C4-2B (cell line): ENCODE data around the gene NUP155.

ENCODE experiments used
- ZFX ChIP-seq: fragments of 450-650 bp; IDR thresholded peaks from 2 replicates; pipeline ENCODE4 v1.6.1; 2017
- TF ChIP-seq, protein P1 (sequence below): fragments of 450-650 bp; conservative IDR thresholded peaks from 2 replicates; pipeline ENCODE4 v1.5.1; 2017; ENCODE audit warnings: mild to moderate bottlenecking

DNA sequence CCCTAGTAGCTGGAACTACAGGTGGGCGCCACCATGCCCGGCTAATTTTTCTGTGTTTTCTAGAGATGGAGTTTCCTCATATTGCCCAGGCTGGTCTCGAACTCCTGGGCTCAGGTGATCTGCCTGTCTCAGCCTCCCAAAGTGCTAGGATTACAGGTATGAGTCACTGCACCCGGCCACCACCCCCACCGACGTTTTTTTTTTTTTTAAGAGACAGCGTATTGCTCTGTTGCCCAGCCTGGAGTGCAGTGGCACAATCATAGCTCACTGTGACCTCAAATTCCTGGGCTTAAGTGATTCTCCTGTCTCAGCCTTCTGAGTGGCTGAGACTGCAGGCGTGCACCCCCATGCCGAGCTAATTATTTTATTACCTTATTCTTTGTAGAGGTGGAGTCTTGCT lies 46.4 kb upstream of the NUP155 start:
- TF ChIP-seq, protein P1, sequence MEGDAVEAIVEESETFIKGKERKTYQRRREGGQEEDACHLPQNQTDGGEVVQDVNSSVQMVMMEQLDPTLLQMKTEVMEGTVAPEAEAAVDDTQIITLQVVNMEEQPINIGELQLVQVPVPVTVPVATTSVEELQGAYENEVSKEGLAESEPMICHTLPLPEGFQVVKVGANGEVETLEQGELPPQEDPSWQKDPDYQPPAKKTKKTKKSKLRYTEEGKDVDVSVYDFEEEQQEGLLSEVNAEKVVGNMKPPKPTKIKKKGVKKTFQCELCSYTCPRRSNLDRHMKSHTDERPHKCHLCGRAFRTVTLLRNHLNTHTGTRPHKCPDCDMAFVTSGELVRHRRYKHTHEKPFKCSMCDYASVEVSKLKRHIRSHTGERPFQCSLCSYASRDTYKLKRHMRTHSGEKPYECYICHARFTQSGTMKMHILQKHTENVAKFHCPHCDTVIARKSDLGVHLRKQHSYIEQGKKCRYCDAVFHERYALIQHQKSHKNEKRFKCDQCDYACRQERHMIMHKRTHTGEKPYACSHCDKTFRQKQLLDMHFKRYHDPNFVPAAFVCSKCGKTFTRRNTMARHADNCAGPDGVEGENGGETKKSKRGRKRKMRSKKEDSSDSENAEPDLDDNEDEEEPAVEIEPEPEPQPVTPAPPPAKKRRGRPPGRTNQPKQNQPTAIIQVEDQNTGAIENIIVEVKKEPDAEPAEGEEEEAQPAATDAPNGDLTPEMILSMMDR, result no peak
- TF ChIP-seq ZFX, result no peak
